ENCODE measurements around the gene ELMO2.

- TF ChIP-seq CTCF (IDR thresholded peaks at IDR 0.05) (peak in 5 of 7 experiments; percentile 17 to 57 (median 44)), POLR2A (IDR thresholded peaks at IDR 0.05) (peak in 1 of 3 donors; percentile 57)
These were observed at the start of gene ELMO2 for GRCh38 chr20:46406200-46406985.
